Measurements from ENCODE around the gene CFC1. TPM values are rescaled to one million over a fixed set of nuclear protein-coding genes. Genes with fewer than 3 reads are reported as not detected.

Gene CFC1
- total and polyA plus RNA-seq, 2 of the 8 experiments (the other 6 are each of a cell fraction or from before 2014, with no cell fraction given): 0.14 TPM; not detected in 1

Small RNA genes lying within 50 kb of the gene (small RNA-seq; reads per million reads assigned to genes)
- gene RF00017 (ENCODE audit: insufficient read depth) (not detected), gene RNU6-848P (ENCODE audit: insufficient read depth) (not detected)

Other genes with a start within 250 kb of the CFC1 start
- 13.1 and 14.7 TPM in 2 replicates for gene PTPN18, start 243.5 kb downstream of the CFC1 start, total RNA-seq (2021; fragmentation: NEBNext Ultra II Directional; extraction: Animal tissue kit (Norgen Biotek cat#: 25700))
- gene PTPN18, start 243.5 kb downstream of the CFC1 start, polyA plus RNA-seq (2011; rRNA removed): 13.2 and 15.6 TPM in 2 replicates
- 0.19 and 0.20 TPM in 2 replicates for gene POTEI, start 90.2 kb downstream of the CFC1 start, total RNA-seq (2021; fragmentation: NEBNext Ultra II Directional; extraction: Animal tissue kit (Norgen Biotek cat#: 25700))
- gene POTEI, start 90.2 kb downstream of the CFC1 start, polyA plus RNA-seq (2011; rRNA removed): 0.19 and 0.20 TPM in 2 replicates
- not detected in 2 replicates for gene CFC1B, start 78.4 kb downstream of the CFC1 start, total RNA-seq (2021; fragmentation: NEBNext Ultra II Directional; extraction: Animal tissue kit (Norgen Biotek cat#: 25700))
- gene CFC1B, start 78.4 kb downstream of the CFC1 start, polyA plus RNA-seq (2011; rRNA removed): 0.11 TPM in 1 of 2 replicates, not detected in the other
- gene POTEJ, start 11.9 kb upstream of the CFC1 start, total RNA-seq (2021; fragmentation: NEBNext Ultra II Directional; extraction: Animal tissue kit (Norgen Biotek cat#: 25700)): not detected in 2 replicates
- 0.08 TPM in 1 of 2 replicates, not detected in the other for gene POTEJ, start 11.9 kb upstream of the CFC1 start, polyA plus RNA-seq (2011; rRNA removed)
- gene GPR148, start 129.5 kb upstream of the CFC1 start, total RNA-seq (2021; fragmentation: NEBNext Ultra II Directional; extraction: Animal tissue kit (Norgen Biotek cat#: 25700)): not detected in 2 replicates
- 0.05 TPM in 1 of 2 replicates, not detected in the other for gene GPR148, start 129.5 kb upstream of the CFC1 start, polyA plus RNA-seq (2011; rRNA removed)
- 0.19 and 0.55 TPM in 2 replicates for gene AMER3, start 156.0 kb upstream of the CFC1 start, total RNA-seq (2021; fragmentation: NEBNext Ultra II Directional; extraction: Animal tissue kit (Norgen Biotek cat#: 25700))
- 0.15 and 0.17 TPM in 2 replicates for gene AMER3, start 156.0 kb upstream of the CFC1 start, polyA plus RNA-seq (2011; rRNA removed)
- 13.3 and 14.6 TPM in 2 replicates for gene ARHGEF4, start 237.3 kb upstream of the CFC1 start, total RNA-seq (2021; fragmentation: NEBNext Ultra II Directional; extraction: Animal tissue kit (Norgen Biotek cat#: 25700))
- 10.6 and 14.5 TPM in 2 replicates for gene ARHGEF4, start 237.3 kb upstream of the CFC1 start, polyA plus RNA-seq (2011; rRNA removed)